ENCODE data around the gene DYTN. TPM values are rescaled to one million over a fixed set of nuclear protein-coding genes. Genes with fewer than 3 reads are reported as not detected.

DYTN gene
- total RNA-seq, 3 donors from 2014 or later (not counting 1 experiment from before 2014, with no cell fraction given): not detected

DNA sequence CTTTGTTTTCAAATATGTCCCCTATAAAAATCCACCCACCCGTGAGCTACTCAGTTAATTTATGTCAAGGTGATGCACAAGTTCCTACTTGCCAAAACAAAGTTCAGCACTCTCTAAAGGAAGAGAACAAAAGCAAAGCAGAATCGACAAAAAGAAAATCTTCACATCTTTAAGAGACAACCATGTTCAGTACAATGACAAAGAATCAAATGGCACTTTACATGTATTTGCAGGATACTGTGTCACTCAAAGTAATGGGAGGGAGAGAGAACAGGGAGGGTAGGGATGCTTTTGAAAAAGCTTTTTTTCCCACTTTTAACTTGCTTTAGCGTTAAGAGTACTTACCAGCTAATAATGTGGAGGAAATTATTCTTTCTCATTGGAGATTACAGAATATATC lies 115.0 kb downstream of the DYTN start:
- Histone ChIP-seq H3K27ac (ENCODE audit: low read length) (no peak overlapping the region), H3K27me3 (ENCODE audit: control insufficient read depth, insufficient read depth, low read length) (peaks cover 2% of the 10 kb centered on the region), H3K4me1 (ENCODE audit: control insufficient read depth, insufficient read depth, low read length) (no peaks in the 10 kb centered on the region), H3K9me3 (ENCODE audit: control insufficient read depth, insufficient read depth, low read length) (no peaks in the 10 kb centered on the region), H3K36me3 (ENCODE audit: control insufficient read depth, insufficient read depth, low read length) (no peaks in the 10 kb centered on the region), H3K4me3 (ENCODE audit: low read length) (no peak overlapping the region)
- Mint-ChIP-seq H3K9me3 (no peaks in the 10 kb centered on the region), H3K27me3 (ENCODE audit: low read depth in 2 of 2) (peaks cover 0 to 6% of the 10 kb centered on the region in 2 donors), H3K4me3 (no peak overlapping the region), H3K36me3 (no peaks in the 10 kb centered on the region), H3K4me1 (no peaks in the 10 kb centered on the region), H3K27ac (no peak overlapping the region)
- intact Hi-C loops (cut with micrococcal nuclease): no loop called here
- WGBS (ENCODE audit: insufficient coverage): 82% methylated on average over 1 of the region's 3 CpGs
- ATAC-seq (no peak), DNase-seq (no peak)
- no peak for TF ChIP-seq CTCF (IDR thresholded peaks at IDR 0.05)

Other genes starting within 250 kb of the DYTN start
- gene FAM237A, start 75.9 kb downstream of the DYTN start, total RNA-seq: not detected
- not detected for gene MDH1B, start 46.9 kb upstream of the DYTN start, total RNA-seq
- gene FASTKD2, start 47.2 kb upstream of the DYTN start, total RNA-seq: 10 to 100 TPM; 15.9 to 21.6 (median 17.0) TPM
- gene CPO, start 221.1 kb upstream of the DYTN start, total RNA-seq: not detected

Measured in natural killer cell (primary cell).